Brain microvascular endothelial cell (primary cell): Measurements from ENCODE around the gene KLHDC10.
"Not testable (repeated sequence)": the region's sequence is repeated elsewhere in the genome, so short reads cannot be mapped to it uniquely, and the experiment has no call there.

Experiments used
- DNase-seq: peaks from one replicate; pipeline ENCODE4 v3.0.0-alpha.2; 2020
- H3K27ac ChIP-seq: fragments of 250-450 bp; sonication (Bioruptor Pico); 2 replicates; pipeline ENCODE4 v1.5.1; 2020; ENCODE audit warnings: mild to moderate bottlenecking, moderate library complexity
- H3K27me3 ChIP-seq: fragments of 250-450 bp; sonication (Bioruptor Pico); replicated peaks from 2 replicates; pipeline ENCODE4 v1.5.1; 2020; ENCODE audit warnings: mild to moderate bottlenecking
- H3K36me3 ChIP-seq: fragments of 250-450 bp; sonication (Bioruptor Pico); replicated peaks from 2 replicates; pipeline ENCODE4 v1.5.1; 2020; ENCODE audit warnings: mild to moderate bottlenecking
- H3K4me3 ChIP-seq: 2 replicates; pipeline ENCODE4 v1.5.1; 2011; ENCODE audit warnings: low read depth, mild to moderate bottlenecking, control low read depth, low read length, moderate library complexity
- CTCF ChIP-seq: IDR thresholded peaks from 2 replicates; pipeline ENCODE4 v1.5.1; 2011; ENCODE audit warnings: low read depth, mild to moderate bottlenecking, moderate library complexity, low read length, control low read depth, inconsistent platforms; ENCODE audit errors: missing control alignments
- in situ Hi-C: cut with HindIII; loops from 2 replicates; pipeline ENCODE4 v1.10.0; 2017; ENCODE audit warnings: low sequenced_read_pairs, low pct_ligation_motif_present

The KLHDC10 gene

GRCh38 chr7:130071701-130072622 lies 1.6 kb downstream of the KLHDC10 start:
- DNase-seq = peak; percentile 69
- peak; percentile 93 for TF ChIP-seq CTCF
- no peaks in the 10 kb centered on the region for H3K36me3 ChIP-seq
- H3K4me3 ChIP-seq = peak overlapping the region; percentile 89
- in situ Hi-C loops = no loop called here
- H3K27ac ChIP-seq = no peak overlapping the region
- H3K27me3 ChIP-seq = no peaks in the 10 kb centered on the region

GRCh38 chr7:130079846-130080394 lies 9.6 kb downstream of the KLHDC10 start:
- no peaks in the 10 kb centered on the region for H3K27me3 ChIP-seq
- TF ChIP-seq CTCF = no peak

GRCh38 chr7:130083497-130083896 lies 13.2 kb downstream of the KLHDC10 start:
- H3K27ac ChIP-seq, H3K4me3 ChIP-seq, DNase-seq, H3K27me3 ChIP-seq, H3K36me3 ChIP-seq, in situ Hi-C loops: not testable (repeated sequence)

More at GRCh38 chr7:130079846-130080394, 9.6 kb downstream of the KLHDC10 start:
- no peak overlapping the region for H3K4me3 ChIP-seq
- in situ Hi-C loops = no loop called here
- no peak for DNase-seq
- H3K27ac ChIP-seq = no peak overlapping the region
- no peaks in the 10 kb centered on the region for H3K36me3 ChIP-seq

- Histone ChIP-seq H3K27ac (no peak overlapping the region), H3K4me3 (no peak overlapping the region), H3K36me3 (no peaks in the 10 kb centered on the region), H3K27me3 (no peaks in the 10 kb centered on the region)
- TF ChIP-seq CTCF = peak; percentile 65
- in situ Hi-C loops = no loop called here
- peak; percentile 19 for DNase-seq
Measured at GRCh38 chr7:130084037-130084875, 13.9 kb downstream of the KLHDC10 start.

- in situ Hi-C loops, H3K27me3 ChIP-seq, DNase-seq, H3K27ac ChIP-seq, H3K36me3 ChIP-seq, H3K4me3 ChIP-seq: not testable (repeated sequence)
Measured at GRCh38 chr7:130085235-130085634, 14.9 kb downstream of the KLHDC10 start.

- in situ Hi-C loops = no loop called here
- no peaks in the 10 kb centered on the region for H3K36me3 ChIP-seq
- H3K27me3 ChIP-seq = no peaks in the 10 kb centered on the region
- H3K27ac ChIP-seq = no peak overlapping the region
- TF ChIP-seq CTCF = no peak
- no peak for DNase-seq
- H3K4me3 ChIP-seq = no peak overlapping the region
Measured at GRCh38 chr7:130086938-130087337, 16.6 kb downstream of the KLHDC10 start.
